ENCODE results near the gene ARIH2. TPM values are rescaled to one million over a fixed set of nuclear protein-coding genes. Genes with fewer than 3 reads are reported as not detected.

ARIH2 gene
- total RNA-seq, 1 donor from 2014 or later: 48.6 TPM

DNA sequence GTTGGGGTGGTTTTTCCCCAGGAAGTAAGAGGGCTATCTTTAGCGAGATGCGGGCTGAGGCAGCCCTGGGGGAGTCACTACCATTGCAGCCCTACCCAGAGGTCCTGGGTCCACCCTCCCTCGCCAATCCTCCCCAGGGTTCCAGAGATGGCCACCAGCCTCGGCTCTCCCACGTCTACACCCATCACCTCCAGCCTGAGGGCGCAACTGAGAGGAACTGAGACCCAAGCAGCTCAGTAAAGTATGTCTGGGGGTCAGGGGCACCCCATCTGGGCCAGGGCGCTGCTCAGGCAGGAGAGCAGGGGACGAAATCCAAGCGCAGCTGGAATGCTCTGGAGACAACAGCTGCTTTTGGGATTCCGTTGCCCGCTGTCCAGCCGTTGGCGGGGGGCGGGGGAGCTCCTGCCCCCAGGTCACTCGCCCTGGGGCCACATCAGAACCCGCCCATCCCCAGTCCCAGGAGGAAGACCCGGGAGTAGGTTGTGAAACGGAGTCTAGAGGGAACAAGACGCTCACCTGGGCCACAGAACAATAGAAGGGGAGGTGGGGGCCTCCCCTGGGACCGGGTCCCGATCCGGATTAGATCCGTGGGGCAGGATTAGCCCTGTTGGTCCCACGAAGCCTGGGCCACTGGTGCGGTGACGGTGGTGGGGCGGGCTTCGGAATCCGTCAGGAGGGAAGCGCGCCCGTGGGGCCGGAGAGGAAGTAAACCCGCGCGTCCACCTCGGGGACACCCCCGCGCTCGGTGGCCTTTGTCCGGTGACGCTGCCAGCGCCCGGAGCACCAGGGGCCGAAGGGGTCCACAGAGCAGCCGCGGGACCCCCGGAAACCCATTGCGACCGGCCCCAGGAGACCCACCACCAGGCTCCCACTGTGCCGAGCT lies 101.9 kb downstream of the ARIH2 start:
- ATAC-seq: peak; percentile 2

DNA sequence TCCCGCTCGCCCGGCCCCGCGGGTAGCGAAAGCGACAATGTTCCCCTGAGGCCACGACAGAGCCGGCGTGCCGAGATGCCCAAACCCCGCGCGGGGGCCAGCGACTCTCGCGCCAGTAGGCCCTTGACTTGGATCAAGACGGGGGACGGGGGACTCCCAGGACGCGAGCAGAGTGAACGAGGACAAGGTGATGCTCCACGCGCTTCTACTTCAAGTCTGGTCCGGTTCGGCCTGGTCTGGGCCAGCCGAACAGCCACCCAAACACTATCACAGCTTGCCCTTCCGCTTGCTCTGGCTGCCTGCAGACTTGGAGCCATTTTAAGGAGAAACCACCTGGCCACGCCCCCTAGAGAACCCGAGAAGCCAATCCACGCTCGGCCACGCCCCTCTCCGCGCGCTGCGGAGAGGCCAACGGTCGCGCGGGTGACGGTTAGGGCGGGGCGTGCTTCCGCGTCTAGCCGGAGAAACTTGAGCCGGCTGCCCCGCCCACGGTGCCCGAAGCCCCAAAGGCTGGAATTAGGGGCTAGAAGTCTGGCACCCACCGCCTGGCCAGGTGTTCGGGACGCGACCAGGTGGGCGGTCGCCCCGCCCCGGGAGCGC lies 102.7 kb downstream of the ARIH2 start:
- peak; percentile 87 for ATAC-seq

DNA sequence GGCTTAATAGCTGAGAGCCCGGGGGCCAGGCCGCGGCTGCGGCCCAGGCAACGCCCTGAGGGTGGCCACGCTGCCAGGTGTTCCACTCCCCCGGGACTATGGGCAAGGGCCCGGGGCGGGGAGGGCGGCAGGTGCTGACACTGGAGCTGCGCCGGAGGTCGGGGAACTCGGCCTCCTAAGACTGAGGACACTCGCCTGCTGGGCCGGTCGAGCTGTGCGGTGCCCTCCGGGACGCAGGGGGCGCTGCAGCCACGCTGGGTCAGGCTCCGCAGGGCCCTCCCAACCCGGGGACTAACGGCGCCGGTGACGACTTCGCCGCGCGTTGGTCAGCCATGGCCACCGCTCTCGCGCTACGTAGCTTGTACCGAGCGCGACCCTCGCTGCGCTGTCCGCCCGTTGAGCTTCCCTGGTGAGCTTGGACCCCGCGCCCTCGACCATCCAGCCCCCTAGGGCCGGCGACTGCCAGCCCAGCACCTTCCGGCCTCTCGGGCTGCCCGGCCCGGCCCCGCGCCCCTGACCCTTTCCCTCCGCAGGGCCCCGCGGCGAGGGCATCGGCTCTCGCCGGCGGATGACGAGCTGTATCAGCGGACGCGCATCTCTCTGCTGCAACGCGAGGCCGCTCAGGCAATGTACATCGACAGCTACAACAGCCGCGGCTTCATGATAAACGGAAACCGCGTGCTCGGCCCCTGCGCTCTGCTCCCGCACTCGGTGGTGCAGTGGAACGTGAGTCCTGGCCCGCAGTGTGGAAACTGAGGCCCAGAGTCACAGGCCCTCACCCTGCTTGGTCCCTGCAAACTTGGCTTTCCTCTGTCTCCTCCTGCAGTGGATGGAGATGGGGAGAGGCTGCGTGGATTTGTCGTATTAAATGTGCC lies 103.4 kb downstream of the ARIH2 start, which contains the start of gene NDUFAF3:
NDUFAF3 (plus strand) TSS at position 309 of the 875 bp plus-strand sequence; CDS start at position 333, 24 bp downstream.
- ATAC-seq: peak; percentile 82

DNA sequence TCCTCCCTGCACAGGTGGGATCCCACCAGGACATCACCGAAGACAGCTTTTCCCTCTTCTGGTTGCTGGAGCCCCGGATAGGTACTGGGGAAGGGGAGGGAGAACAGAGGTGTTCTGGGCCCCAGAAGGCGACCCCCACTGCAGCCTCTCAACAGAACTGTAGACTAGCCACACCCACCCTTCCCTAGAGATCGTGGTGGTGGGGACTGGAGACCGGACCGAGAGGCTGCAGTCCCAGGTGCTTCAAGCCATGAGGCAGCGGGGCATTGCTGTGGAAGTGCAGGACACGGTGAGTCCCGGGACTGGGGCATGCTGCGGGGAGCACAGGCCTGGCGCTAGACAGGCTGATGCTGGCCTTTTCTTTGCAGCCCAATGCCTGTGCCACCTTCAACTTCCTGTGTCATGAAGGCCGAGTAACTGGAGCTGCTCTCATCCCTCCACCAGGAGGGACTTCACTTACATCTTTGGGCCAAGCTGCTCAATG lies 104.1 kb downstream of the ARIH2 start:
- no peak for ATAC-seq

DNA sequence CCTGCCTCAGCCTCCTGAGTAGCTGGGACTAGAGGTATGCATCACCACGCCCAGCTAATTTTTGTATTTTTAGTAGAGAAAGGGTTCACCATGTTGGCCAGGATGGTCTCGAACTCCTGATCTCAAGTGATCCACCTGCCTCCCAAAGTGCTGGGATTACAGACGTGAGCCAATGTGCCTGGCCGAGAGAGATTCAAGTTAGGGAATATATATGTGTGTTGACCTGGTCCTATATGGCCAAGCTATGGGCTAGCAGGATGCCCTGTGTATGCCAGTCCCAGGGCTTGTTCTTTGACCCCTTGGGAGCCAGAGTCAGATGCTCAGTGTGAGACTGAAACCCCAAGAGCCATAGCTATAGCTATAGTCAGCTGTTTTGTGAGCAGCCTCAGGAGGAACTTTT lies 105.1 kb downstream of the ARIH2 start:
- ATAC-seq: no peak

DNA sequence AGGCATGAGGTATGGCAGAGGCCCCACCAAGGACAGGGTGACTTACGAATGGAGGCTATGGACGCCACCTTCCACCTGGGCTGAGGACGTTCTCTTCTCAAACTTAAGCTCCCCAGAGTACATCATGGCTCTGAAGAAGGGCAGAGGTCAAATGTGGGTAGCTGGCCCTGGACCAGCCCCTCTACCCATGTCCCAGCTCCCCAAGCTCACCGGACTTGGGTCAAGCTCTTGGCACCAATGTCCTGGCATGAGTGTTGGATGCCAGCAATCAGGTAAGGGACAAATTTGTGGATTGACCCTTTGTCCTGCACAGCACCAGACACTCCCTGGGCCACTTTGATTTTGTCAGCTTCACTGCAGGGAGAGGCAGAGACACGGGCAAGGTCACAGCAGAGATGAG lies 105.8 kb downstream of the ARIH2 start:
- no peak for ATAC-seq

DNA sequence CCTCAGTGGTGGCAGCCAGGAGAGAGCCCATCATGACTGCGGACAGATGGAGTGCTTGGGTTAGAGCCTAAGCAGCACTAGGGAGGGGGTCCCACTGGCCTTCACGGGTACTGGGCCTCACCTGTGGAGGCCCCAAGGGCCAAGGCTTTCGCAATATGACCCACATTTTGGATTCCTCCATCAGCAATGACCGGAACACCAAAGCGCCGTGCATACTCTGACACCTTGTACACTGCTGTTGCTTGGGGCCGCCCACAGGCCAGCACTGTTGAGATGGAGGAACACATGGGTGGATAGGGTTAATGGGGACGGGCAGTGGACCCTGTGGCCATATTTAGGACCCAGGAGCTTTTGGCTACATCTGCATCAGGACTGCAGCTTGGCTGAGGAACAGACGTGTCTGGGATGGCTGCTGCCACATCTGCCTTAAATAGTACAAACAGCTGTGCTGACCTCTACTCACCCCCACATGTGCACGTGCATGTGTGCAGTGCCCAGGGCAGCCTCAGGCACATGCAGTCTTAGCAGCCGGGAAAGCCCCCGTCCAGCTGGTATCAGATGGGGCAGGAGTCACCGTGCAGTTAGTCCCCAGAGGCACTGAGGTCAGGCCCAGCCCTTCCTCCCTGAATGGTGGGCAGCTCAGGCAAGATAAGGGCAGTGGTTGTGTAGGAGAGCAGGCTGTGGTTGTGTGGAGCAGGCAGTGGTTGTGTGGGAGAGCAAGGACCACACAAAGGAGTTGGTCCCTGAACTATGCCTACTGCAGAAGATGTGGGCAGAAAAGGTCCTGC lies 106.6 kb downstream of the ARIH2 start:
- ATAC-seq: no peak

DNA sequence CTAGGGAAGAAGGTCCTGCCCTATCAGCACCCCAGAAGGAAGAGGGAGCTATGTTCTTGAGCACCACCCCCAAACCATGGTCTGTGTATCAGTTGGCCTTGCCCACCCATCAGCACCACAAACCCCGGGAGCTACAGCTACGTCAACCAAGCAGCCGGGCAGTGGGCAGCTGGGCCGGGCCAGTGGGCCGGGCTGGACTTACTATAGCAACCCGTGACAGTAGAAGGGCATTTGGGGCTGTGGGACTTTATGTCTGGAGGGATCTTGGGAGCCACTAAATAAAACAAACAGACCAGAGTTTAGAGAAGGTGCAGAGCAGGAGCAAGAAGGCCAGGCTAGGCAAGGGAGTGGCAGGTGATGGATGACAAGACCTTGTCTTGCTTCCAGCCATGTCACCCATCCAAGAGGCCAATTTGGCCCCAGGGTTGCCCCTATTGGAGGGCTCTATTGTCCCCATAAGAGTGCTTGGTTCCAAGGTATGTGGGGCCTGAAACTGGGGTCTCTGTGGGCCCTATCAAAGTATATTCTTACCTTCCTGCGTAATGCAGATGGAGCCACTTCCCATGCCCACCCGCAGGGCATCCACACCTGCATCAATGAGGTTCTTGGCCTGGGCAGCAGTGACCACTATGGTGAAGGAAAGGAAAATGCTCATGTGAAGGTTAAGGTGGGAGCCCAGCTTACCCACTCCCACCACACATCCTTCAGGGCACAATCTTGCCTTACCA lies 107.3 kb downstream of the ARIH2 start:
- ATAC-seq: no peak

DNA sequence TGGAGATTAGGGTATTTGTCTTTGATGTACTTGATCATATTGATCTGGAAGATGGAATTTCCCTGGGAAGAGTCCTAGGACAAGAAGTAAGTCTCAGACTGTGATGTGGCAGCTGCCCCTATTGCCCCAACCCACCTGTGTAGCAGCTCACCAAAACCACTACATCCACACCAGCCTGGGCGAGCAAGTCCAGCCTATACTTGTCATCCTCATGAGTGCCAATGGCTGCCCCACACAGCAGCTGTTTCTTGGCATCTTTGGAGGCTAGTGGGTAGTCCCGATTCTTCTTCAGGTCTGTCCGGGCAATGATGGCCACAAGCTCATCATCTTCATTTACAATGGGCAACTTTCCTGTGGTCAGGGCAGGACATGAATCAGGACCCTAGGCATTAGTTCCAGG lies 107.9 kb downstream of the ARIH2 start:
- no peak for ATAC-seq

DNA sequence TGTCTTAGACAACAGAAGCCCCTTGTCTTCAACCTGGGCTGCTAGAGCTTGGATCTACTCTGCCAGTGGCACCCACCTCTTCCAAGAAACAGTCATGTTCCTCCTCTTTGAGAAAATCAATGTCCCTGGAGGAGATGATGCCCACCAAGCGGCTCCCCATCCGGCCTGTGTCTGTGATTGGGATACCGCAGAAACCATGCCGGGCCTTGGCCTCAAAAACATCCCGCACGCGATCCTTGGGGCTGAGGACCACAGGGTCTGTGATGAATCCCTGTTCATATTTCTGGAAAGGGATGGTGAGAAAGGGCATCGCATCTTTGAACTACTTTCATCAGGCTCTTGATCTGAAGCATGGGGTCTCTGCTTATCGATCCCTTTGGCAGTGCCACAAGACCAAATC lies 109.0 kb downstream of the ARIH2 start:
- no peak for ATAC-seq

DNA sequence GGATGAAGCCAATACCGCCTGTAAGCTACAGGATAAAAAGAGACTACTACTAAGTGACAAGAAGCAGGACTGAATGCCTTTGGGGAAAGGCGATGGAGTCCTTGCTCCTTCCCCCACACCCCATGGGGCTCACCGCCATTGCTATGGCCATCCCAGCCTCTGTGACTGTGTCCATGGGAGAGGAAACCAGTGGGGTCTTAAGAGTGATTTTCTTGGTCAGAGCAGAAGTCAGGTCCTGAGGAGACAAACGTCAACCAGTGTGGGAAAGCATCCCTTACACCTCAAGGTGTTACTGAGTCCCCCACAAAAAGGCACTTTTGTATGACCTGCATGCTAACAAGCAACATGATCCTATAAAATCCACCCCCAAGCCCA lies 109.6 kb downstream of the ARIH2 start:
- ATAC-seq: no peak

DNA sequence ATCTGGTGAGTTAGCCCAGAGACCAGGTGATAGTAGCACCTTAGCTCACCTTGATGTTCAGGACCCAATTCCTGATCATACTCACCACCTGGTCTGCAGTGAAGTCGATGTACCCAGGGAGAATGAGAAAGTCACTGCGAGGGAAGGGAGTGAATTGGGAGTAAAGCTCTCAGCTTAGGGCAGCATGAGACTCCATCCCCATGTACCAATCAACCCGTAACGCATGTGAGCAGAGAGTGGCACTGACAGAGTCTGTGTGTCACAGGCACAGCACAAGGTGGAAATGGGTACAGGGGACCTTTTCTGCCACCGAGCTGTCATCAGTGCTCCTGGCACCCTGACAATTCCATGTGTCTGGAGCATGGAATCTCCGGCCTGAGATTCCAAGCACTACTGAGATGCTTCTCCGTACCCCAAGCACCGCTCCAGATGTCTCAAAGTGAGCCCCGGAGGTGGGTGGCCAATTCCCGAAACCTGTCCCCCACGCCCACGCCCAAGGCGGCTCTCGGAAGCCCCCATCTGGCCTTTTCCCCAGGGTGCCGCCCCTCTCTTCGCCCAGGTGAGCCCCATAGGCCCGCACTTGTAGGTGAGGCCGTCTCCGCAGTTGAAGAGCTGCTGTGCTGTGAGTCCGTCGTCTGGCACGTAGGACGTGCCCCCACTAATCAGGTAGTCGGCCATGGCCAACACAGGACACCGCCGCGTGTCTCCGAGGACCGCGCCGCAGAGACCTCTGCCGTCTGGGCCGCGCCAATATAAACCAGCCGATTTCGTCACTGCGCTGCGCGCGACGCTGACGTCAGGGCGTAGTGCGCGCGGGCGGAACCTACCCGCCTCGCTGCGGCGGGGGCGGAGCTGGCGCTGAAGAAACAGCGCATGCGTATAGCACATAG lies 110.3 kb downstream of the ARIH2 start, which contains the start of gene IMPDH2:
IMPDH2 (minus strand) TSS at position 726 of the 890 bp plus-strand sequence; CDS start at position 678, 48 bp downstream.
- ATAC-seq: peak; percentile 91

DNA sequence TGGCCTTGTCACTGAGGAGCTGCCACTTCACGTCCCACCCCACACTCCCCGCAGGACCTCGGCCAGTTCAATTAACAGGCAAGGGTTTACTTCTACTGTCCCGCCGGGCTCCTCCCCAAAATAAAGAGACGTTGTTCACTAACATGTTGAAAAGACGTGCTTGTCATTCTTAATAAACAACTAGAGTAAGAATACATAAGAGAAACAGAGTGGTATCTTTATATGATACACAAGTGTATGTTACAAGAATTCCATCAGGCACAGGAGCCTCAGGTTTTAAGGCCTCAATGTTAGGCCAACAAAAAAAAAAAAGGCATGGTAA lies 110.9 kb downstream of the ARIH2 start:
- ATAC-seq: no peak

DNA sequence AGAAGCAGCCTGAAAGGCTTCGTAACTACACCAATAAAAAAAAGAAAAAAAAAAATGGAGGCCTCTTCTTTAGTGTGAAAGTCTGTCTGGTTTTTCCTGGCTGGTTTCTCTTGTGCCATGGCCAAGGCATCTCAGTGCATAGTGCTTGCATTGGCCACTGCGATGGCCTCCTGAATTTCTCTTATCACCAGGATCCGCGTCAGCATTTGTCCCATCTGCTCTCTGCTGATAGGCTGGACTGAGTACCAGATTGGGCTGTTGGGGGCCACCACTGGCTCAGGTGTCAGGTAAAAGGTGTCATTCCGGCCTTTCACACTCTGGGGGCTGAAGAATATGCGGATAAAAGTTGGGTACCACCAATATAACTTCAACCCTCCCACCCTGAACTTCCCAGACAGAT lies 111.7 kb downstream of the ARIH2 start:
- no peak for ATAC-seq

DNA sequence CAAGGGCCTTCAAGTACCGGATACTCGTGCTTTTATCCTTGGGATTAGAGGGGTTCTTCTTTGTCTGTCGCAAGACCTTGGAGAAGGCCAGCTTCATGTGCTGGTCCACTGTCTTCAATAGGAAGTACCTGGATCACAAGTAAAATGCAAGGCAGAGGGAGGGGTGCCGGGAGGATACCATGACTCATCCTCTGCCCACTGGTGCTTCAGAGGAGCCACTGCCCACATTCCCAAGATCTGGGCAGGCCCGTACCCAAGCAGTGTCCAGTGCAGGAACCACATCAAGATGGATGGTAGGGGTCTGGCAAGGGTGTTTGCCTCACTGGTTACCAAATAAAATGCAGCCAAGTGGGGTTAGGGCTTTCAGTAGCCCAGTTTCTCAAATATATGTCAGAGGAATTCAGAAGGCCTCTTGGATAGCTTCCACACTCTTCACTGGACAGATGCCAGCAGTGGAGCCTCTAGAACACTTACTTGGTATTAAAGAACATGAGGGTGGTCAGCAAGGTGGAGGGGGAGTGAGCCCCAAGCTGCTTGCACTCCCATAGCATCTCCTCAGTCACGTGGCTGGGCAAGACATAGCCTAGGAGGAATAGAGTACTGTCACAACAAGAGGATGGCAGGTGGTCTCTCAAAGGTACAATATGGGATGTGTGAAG lies 114.1 kb downstream of the ARIH2 start:
- ATAC-seq: no peak

DNA sequence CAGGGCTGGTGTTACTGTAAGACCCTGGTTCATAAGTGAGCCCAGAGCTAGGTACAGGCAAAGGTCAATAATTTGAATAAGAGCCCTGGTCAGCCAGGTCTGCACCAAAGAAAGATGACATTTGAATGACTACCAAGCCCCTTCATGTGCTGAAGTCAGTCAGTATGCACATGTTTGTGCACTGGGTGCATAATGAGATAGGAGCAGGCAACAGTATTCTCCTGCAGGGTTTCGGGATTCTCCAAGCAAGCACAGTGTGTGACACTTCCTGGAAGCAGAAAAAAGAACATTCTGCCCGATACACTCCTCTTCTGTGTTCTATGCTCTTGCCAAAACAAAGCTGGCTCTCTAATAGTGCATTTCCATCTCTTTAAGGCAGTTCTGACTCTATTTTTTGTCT lies 116.0 kb downstream of the ARIH2 start:
- ATAC-seq: no peak

DNA sequence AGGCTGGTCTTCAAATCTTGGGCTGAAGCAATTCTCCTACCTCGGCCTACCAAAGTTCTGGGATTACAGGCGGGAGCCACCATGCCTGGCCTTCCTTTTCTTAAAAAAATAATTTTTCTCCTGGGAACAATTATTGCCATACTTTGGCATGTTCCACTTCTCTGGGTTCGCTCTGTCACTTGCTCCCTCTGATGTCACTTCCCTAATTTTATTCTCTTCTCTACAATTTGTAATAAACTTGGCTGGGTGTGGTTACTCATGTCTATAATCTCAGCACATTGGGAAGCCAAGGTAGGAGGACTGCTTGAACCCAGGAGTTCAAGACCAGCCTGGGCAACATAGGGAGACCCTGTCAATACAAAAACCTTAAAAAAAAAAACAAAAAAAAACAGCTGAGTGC lies 116.6 kb downstream of the ARIH2 start:
- no peak for ATAC-seq

Measured in esophagus mucosa (tissue), 1 donor.